ENCODE measurements around the gene DAAM2. TPM values are rescaled to one million over a fixed set of nuclear protein-coding genes. Genes with fewer than 3 reads are reported as not detected.

Gene DAAM2
- total and polyA plus RNA-seq, 9 of the 15 experiments (the other 6 are each of a cell fraction or from before 2014, with no cell fraction given): 0.01 to 0.07 TPM; not detected in 7

GRCh38 chr6:39850736-39851297 is 58.6 kb downstream of the DAAM2 start:
- Histone ChIP-seq H3K4me3 (no peak overlapping the region), H3K36me3 (ENCODE audit: control insufficient read depth, insufficient read depth, low read length) (no peaks in the 10 kb centered on the region), H3K79me2 (ENCODE audit: control insufficient read depth, insufficient read depth, low read length) (no peaks in the 10 kb centered on the region), H3K27me3 (ENCODE audit: control insufficient read depth in 2 of 2, insufficient read depth in 2 of 2, low read length in 2 of 2) (peaks cover 2 to 33% of the 10 kb centered on the region in 2 experiments; a peak in 2 of 5 replicates), H4K20me1 (replicated peaks; ENCODE audit: control insufficient read depth, insufficient read depth, low read length) (peaks cover 6% of the 10 kb centered on the region; the same call in 1 of the 2 replicates), H3K27ac (ENCODE audit: extremely low read depth, low read depth, low read length) (no peak overlapping the region), H3K4me2 (ENCODE audit: insufficient read depth, low read length) (no peak overlapping the region), H2AFZ (ENCODE audit: low read depth, low read length) (no peak overlapping the region), H3K9ac (ENCODE audit: insufficient read depth in 1 of 2, low read depth in 2 of 2, low read length in 2 of 2) (no peak overlapping the region), H3K9me1 (ENCODE audit: control insufficient read depth, insufficient read depth, low read length) (no peaks in the 10 kb centered on the region), H3K4me1 (replicated peaks in 1 of 2; ENCODE audit: control insufficient read depth in 2 of 2, insufficient read depth in 2 of 2, low read length in 2 of 2) (no peaks in the 10 kb centered on the region), H3K9me3 (replicated peaks; ENCODE audit: control insufficient read depth, insufficient read depth, low read depth, low read length) (no peaks in the 10 kb centered on the region)
- WGBS (ENCODE audit: insufficient coverage, low coverage, missing lambda C conversion rate): 8% methylated on average over 2 of the region's 2 CpGs
- intact Hi-C loops (cut with micrococcal nuclease): no loop called here
- CTCF ChIA-PET (ENCODE audit: low intra/inter-chr PET ratio): no interaction called here
- BruUV-seq (replicated peaks): no TSS peak
- in situ Hi-C loops (cut with MboI): no loop called here
- DNase-seq (ENCODE audit: extremely low read depth in 1 of 4, low spot score in 3 of 4) (no peak), ATAC-seq (no peak), FAIRE-seq (no peak)
- POLR2A ChIA-PET: interaction anchor here (0.5 kb wide), 1 partner anchor 371 kb away, joined by 4 read pairs; no protein-coding TSS in a partner anchor
- TF ChIP-seq POLR3A (IDR thresholded peaks at IDR 0.05; ENCODE audit: borderline replicate concordance, extremely low read depth, insufficient read depth, insufficient read length): no peak
- TF ChIP-seq ZBED1 (IDR thresholded peaks at IDR 0.05): no peak
- TF ChIP-seq PHB2 (IDR thresholded peaks at IDR 0.05; ENCODE audit: low read depth): no peak
- TF ChIP-seq SMARCA4 (IDR thresholded peaks at IDR 0.05): no peak
- no peak for TF ChIP-seq CREB3 (tag; conservative IDR thresholded peaks at IDR 0.05; ENCODE audit: low read depth)
- no peak for TF ChIP-seq SMAD4 (CRISPR knock-in tag; conservative IDR thresholded peaks at IDR 0.05)
- no peak for TF ChIP-seq HMGN3 (IDR thresholded peaks at IDR 0.05; ENCODE audit: borderline replicate concordance, extremely low read depth, insufficient read length, low read depth, low read length)
- no peak for TF ChIP-seq ZBTB8A (IDR thresholded peaks at IDR 0.05; ENCODE audit: partially characterized antibody)
- TF ChIP-seq HDAC2 (IDR thresholded peaks at IDR 0.05): no peak
- TF ChIP-seq ATF6 (CRISPR knock-in tag; IDR thresholded peaks at IDR 0.05): no peak
- no peak for TF ChIP-seq ZKSCAN3 (CRISPR knock-in tag; IDR thresholded peaks at IDR 0.05)
- no peak for TF ChIP-seq GABPB2 (CRISPR knock-in tag; conservative IDR thresholded peaks at IDR 0.05)
- TF ChIP-seq HNRNPUL1 (IDR thresholded peaks at IDR 0.05; ENCODE audit: low read length): no peak
- no peak for TF ChIP-seq TOE1 (IDR thresholded peaks at IDR 0.05; ENCODE audit: borderline replicate concordance)
- TF ChIP-seq TOE1 (CRISPR knock-in tag; IDR thresholded peaks at IDR 0.05; ENCODE audit: borderline replicate concordance, low read depth): no peak
